NCI-H128 (cell line): ENCODE results near the gene CKS1B.
A peak's percentile ranks its signal among the peaks of the same experiment; 100 is the strongest.
"Not testable (repeated sequence)": the region's sequence is repeated elsewhere in the genome, so short reads cannot be mapped to it uniquely, and the experiment has no call there.

Experiments used
- DNase-seq: peaks from one replicate; lab custom pipeline; 2025; ENCODE audit not compliant: unreplicated experiment; lab: John Stamatoyannopoulos, UW

Gene CKS1B

DNA sequence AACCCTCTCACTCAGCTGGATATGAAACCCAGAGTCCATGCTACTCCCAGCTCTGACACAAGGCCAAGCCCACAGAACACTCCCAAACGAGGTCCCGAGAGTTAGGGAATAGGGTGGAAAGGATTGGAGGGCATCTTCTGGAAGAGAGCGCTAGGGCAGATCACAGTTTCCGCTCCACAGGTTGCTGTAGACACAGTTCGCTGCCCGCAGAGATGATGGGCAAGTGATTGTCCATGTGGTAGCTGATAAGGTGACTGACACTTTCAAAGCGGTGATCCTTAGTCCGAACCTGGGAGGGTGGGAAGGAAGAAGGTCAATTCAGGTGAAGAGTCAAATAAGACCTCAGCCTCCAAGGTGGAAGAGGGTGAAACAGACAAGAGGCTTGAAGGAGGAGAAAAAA lies 10.8 kb upstream of the CKS1B start:
- DNase-seq: no peak

GRCh38 chr1:154964359-154964758 lies 10.1 kb upstream of the CKS1B start:
- no peak for DNase-seq

DNA sequence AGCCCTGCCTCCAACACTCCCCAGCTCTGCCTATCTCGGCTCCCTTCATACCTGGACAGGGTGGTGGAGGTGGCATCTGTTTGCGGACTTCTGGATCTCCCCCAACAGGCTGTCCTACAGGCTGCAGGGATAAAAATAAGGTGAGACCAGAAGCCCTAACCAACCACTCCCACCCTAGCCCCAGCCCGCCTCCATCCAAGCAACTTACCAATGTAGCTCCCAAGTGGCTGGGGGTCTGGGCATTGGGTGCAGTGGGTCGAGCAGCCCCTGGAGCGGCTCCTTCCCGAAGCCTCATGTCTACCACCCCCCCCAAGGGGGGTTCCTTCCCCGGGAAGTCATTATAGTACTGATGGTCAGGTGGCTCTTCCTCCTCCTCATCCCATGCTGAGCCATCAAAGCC lies 8.4 kb upstream of the CKS1B start:
- no peak for DNase-seq

- DNase-seq: no peak
These were observed 7.0 kb upstream of the CKS1B start for GRCh38 chr1:154967331-154967950.

- no peak for DNase-seq
These were observed 5.8 kb upstream of the CKS1B start for GRCh38 chr1:154968731-154969130.

GRCh38 chr1:154969246-154969645 lies 5.2 kb upstream of the CKS1B start:
- no peak for DNase-seq

- no peak for DNase-seq
These were observed 4.5 kb upstream of the CKS1B start for GRCh38 chr1:154969860-154970452.

GRCh38 chr1:154970631-154971340 lies 3.7 kb upstream of the CKS1B start, which contains the start of gene SHC1:
Gene SHC1 (minus strand): TSS chr1:154970747. CDS start chr1:154970526, 221 bp downstream.
- no peak for DNase-seq

- DNase-seq: no peak
These were observed 3.0 kb upstream of the CKS1B start for GRCh38 chr1:154971341-154971998.

- DNase-seq: no peak
These were observed 2.3 kb upstream of the CKS1B start for GRCh38 chr1:154972213-154972516.

- DNase-seq: no peak
These were observed 1.8 kb upstream of the CKS1B start for GRCh38 chr1:154972517-154973343.

GRCh38 chr1:154973344-154974101 lies 958 bp upstream of the CKS1B start:
- peak; percentile 90 for DNase-seq

DNA sequence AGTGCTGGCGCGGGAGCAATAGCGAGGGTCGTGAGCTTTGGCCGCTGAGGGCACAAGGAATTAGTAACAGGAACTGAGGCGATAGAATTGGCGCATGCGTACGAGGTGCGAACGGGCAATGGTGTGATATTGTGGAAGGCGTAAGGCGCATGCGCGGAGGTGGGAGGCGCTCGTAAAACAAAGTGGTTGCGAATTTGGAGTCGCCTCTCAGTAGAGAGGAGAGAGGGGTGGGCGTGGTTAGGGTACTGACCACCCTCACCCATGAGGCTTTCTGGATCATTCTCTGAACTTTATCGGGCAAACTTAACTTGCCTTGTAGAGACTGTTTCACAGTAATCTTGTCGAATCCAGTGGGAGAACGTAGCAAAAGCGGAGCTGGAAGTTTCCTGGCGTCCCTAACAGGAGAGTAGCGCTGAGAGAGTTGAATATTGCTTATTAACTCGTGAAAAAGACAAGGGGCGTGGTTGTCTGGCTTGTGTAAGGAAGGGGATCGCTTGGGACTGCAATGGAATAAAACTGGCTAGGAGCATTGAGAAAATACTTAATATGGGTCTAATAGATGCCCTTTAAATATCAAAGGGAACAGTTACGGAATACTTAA lies 427 bp downstream of the CKS1B start:
- DNase-seq: peak; percentile 98

- no peak for DNase-seq
These were observed 1.1 kb downstream of the CKS1B start for GRCh38 chr1:154975409-154976059.

GRCh38 chr1:154977762-154978161 lies 3.3 kb downstream of the CKS1B start:
- not testable (repeated sequence) for DNase-seq

DNA sequence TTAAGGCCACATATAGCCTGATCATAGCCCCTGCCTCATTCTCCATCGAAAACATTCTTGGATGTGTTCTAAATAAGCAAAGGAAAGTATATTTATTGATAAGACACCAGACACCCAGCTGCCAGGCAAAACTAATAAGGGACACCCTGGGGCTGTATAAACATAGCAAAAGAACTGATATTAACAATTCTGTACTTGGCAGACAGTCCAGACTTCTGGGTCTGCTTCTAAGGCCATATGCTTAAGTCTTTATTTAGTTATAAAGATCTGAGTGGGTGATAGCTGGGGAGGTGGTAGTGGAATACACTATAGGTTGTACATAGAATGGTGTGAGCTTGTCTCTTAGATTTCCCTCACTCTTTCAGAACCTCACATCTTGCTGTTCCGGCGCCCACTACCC lies 3.9 kb downstream of the CKS1B start:
- no peak for DNase-seq

- no peak for DNase-seq
These were observed 7.9 kb downstream of the CKS1B start for GRCh38 chr1:154982341-154982740.

DNA sequence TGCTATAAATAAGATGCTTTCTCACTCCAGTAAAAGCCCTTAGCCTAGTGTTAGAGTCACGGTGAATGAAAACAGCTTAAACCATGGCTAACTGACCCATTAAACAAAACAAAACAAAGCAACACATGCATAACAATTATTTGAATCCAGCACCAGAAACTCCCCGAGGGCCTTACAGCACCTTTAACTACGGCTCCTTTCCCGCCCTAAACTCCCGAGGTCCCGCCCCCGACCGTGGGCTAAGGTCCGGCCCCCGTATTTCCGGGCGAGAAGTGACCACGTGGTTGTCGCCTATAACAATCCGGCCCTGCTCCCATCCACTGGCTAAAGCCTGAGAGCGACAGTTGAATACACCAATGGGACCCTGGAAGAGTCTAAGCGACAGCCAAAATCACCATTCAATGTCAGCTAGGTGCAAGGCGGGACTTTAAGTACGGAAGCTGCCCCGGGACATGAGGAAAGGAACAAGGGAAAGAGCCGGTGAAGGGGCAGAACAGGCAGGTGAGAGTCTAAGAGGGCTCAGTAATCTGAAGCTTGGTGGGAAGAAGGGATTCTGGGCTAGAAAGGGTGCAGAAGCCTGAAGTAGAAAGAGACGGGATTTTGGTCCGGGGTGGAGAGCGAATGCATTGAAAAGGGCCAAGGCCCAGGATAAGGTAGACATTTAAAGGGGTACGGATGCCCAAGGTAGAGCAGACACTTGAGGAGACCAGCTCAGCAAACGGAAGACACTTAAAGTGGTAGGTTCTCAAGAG lies 8.6 kb downstream of the CKS1B start, which contains the start of gene FLAD1:
FLAD1 (plus strand) TSS at position 448 of the 752 bp plus-strand sequence. CDS start 351 bp downstream, outside the sequence.
- DNase-seq: peak; percentile 99
